ENCODE data around the gene UMAD1.
A peak's percentile ranks its signal among the peaks of the same experiment; 100 is the strongest.

UMAD1 gene

DNA sequence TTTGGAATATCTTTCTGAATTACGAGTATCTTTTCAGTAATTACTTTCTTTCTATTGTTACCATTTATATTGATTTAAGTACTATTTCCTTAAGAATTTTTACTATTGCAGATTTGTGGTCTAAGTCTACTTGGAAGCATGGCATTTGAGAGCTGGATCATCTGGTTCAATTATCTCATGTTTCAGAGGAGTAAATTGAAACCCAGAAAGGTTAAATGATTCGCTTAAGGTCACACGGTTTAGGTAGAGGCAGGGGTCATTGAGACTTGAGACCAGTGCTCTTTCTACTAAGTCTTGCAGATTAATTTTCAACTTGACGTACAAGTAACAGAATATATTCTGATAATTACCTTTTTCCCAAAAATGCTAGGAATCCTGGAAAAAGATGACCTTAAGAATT, 218.9 kb downstream of the UMAD1 start:
- no peaks in the 10 kb centered on the region for H3K4me1 ChIP-seq (ENCODE audit: control insufficient read depth, insufficient read depth, low read depth, low read length)
- no peak overlapping the region for H3K27ac ChIP-seq (ENCODE audit: low read length, poor library complexity, severe bottlenecking)
- no peak overlapping the region for H4K91ac ChIP-seq (ENCODE audit: low read length)
- H2BK120ac ChIP-seq (ENCODE audit: low read depth, low read length), result no peak overlapping the region
- H3K4ac ChIP-seq (ENCODE audit: low read depth in 1 of 2, low read length in 2 of 2), result no peak overlapping the region
- no peak overlapping the region for H3K18ac ChIP-seq (ENCODE audit: low read depth in 1 of 2, low read length in 2 of 2)
- H2BK15ac ChIP-seq (ENCODE audit: low read depth, poor library complexity, severe bottlenecking), result no peak overlapping the region
- no peak overlapping the region for H3K14ac ChIP-seq (ENCODE audit: low read length in 2 of 2)
- peaks cover 13% of the 10 kb centered on the region for H3K9me3 ChIP-seq (ENCODE audit: control insufficient read depth, low read length)
- H3K4me2 ChIP-seq (ENCODE audit: low read length, poor library complexity, severe bottlenecking), result no peak overlapping the region
- H3K27me3 ChIP-seq (ENCODE audit: control insufficient read depth in 1 of 2, insufficient read depth in 1 of 2, low read length in 2 of 2), result no peaks in the 10 kb centered on the region
- H3K23ac ChIP-seq (ENCODE audit: low read length in 2 of 2), result no peak overlapping the region
- H2BK5ac ChIP-seq (ENCODE audit: low read depth, low read length, poor library complexity, severe bottlenecking), result no peak overlapping the region
- H2AK5ac ChIP-seq (ENCODE audit: low read length, severe bottlenecking), result no peak overlapping the region
- no peak overlapping the region for H3K4me3 ChIP-seq (ENCODE audit: insufficient read depth in 1 of 2, low read depth in 1 of 2, low read length in 2 of 2)
- no peak overlapping the region for H4K8ac ChIP-seq (ENCODE audit: low read length)
- H3K9ac ChIP-seq (ENCODE audit: low read length), result no peak overlapping the region
- DNase-seq, result no peak
- H3K79me1 ChIP-seq (replicated peaks; ENCODE audit: low read length, poor library complexity, severe bottlenecking), result peaks cover 3% of the 10 kb centered on the region
- no peak overlapping the region for H2BK12ac ChIP-seq (ENCODE audit: low read length in 2 of 2)
- no peak overlapping the region for H2AFZ ChIP-seq (ENCODE audit: low read depth, low read length)
- peaks cover 0 to 3% of the 10 kb centered on the region in 2 experiments for H3K36me3 ChIP-seq (ENCODE audit: control insufficient read depth in 1 of 2, insufficient read depth in 2 of 2, low read depth in 1 of 2, low read length in 2 of 2)
- 88% methylated on average over 2 of the region's 4 CpGs for WGBS

DNA sequence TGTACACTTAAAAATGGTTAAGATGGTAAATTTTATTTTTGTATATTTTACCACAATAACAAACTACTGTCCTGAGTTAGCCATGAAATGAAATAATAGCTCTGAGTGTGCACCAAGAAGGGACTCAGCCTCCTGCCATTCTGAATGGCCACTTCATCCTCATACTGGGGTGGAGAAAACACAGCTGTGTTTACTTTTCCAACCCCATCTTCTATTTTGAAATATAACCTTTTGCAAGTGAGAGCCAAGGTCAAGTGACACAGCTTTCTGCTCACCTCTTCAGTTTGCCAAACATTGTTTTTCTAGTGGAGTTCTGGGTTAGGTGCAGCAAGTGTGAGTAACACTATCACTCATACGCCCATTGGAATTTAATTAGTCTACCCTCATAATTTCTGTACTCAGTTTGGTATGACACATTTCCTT, 220.7 kb downstream of the UMAD1 start:
- Histone ChIP-seq H4K8ac (ENCODE audit: low read length) (no peak overlapping the region), H2BK120ac (ENCODE audit: low read depth, low read length) (no peak overlapping the region), H3K27ac (ENCODE audit: low read length, poor library complexity, severe bottlenecking) (peak overlapping the region; percentile 57), H3K79me1 (replicated peaks; ENCODE audit: low read length, poor library complexity, severe bottlenecking) (peaks cover 9% of the 10 kb centered on the region), H3K23ac (ENCODE audit: low read length in 2 of 2) (no peak overlapping the region), H3K4ac (ENCODE audit: low read depth in 1 of 2, low read length in 2 of 2) (no peak overlapping the region), H3K9me3 (ENCODE audit: control insufficient read depth, low read length) (no peaks in the 10 kb centered on the region), H3K18ac (ENCODE audit: low read depth in 1 of 2, low read length in 2 of 2) (no peak overlapping the region), H3K36me3 (ENCODE audit: control insufficient read depth in 1 of 2, insufficient read depth in 2 of 2, low read depth in 1 of 2, low read length in 2 of 2) (no peaks in the 10 kb centered on the region), H2AK5ac (ENCODE audit: low read length, severe bottlenecking) (no peak overlapping the region), H3K4me3 (ENCODE audit: insufficient read depth in 1 of 2, low read depth in 1 of 2, low read length in 2 of 2) (no peak overlapping the region), H3K4me2 (ENCODE audit: low read length, poor library complexity, severe bottlenecking) (peak overlapping the region; percentile 43), H3K14ac (ENCODE audit: low read length in 2 of 2) (no peak overlapping the region), H3K4me1 (ENCODE audit: control insufficient read depth, insufficient read depth, low read depth, low read length) (no peaks in the 10 kb centered on the region), H2BK5ac (ENCODE audit: low read depth, low read length, poor library complexity, severe bottlenecking) (no peak overlapping the region), H2BK12ac (ENCODE audit: low read length in 2 of 2) (no peak overlapping the region), H2AFZ (ENCODE audit: low read depth, low read length) (no peak overlapping the region), H3K27me3 (ENCODE audit: control insufficient read depth in 1 of 2, insufficient read depth in 1 of 2, low read length in 2 of 2) (no peaks in the 10 kb centered on the region), H4K91ac (ENCODE audit: low read length) (no peak overlapping the region), H2BK15ac (ENCODE audit: low read depth, poor library complexity, severe bottlenecking) (no peak overlapping the region), H3K9ac (ENCODE audit: low read length) (no peak overlapping the region)
- no CpG with 5 or more reads among the region's 1 CpG for WGBS
- peak; percentile 52 for DNase-seq

- no peak overlapping the region for H3K4me3 ChIP-seq (ENCODE audit: insufficient read depth in 1 of 2, low read depth in 1 of 2, low read length in 2 of 2)
- H3K9ac ChIP-seq (ENCODE audit: low read length), result no peak overlapping the region
- no peak overlapping the region for H3K14ac ChIP-seq (ENCODE audit: low read length in 2 of 2)
- H3K27me3 ChIP-seq (ENCODE audit: control insufficient read depth in 1 of 2, insufficient read depth in 1 of 2, low read length in 2 of 2), result no peaks in the 10 kb centered on the region
- no peaks in the 10 kb centered on the region for H3K36me3 ChIP-seq (ENCODE audit: control insufficient read depth in 1 of 2, insufficient read depth in 2 of 2, low read depth in 1 of 2, low read length in 2 of 2)
- no peak overlapping the region for H2BK5ac ChIP-seq (ENCODE audit: low read depth, low read length, poor library complexity, severe bottlenecking)
- no peak overlapping the region for H4K91ac ChIP-seq (ENCODE audit: low read length)
- H2AK5ac ChIP-seq (ENCODE audit: low read length, severe bottlenecking), result no peak overlapping the region
- WGBS, result 50% methylated on average over 2 of the region's 2 CpGs
- no peak overlapping the region for H2BK15ac ChIP-seq (ENCODE audit: low read depth, poor library complexity, severe bottlenecking)
- H2BK120ac ChIP-seq (ENCODE audit: low read depth, low read length), result no peak overlapping the region
- peaks cover 9% of the 10 kb centered on the region for H3K79me1 ChIP-seq (replicated peaks; ENCODE audit: low read length, poor library complexity, severe bottlenecking)
- no peak overlapping the region for H4K8ac ChIP-seq (ENCODE audit: low read length)
- no peak overlapping the region for H2AFZ ChIP-seq (ENCODE audit: low read depth, low read length)
- no peaks in the 10 kb centered on the region for H3K9me3 ChIP-seq (ENCODE audit: control insufficient read depth, low read length)
- no peak for DNase-seq
- no peak overlapping the region for H3K23ac ChIP-seq (ENCODE audit: low read length in 2 of 2)
- H3K4me1 ChIP-seq (ENCODE audit: control insufficient read depth, insufficient read depth, low read depth, low read length), result no peaks in the 10 kb centered on the region
- no peak overlapping the region for H2BK12ac ChIP-seq (ENCODE audit: low read length in 2 of 2)
- peak overlapping the region; percentile 41 for H3K27ac ChIP-seq (ENCODE audit: low read length, poor library complexity, severe bottlenecking)
- no peak overlapping the region for H3K4me2 ChIP-seq (ENCODE audit: low read length, poor library complexity, severe bottlenecking)
- H3K4ac ChIP-seq (ENCODE audit: low read depth in 1 of 2, low read length in 2 of 2), result no peak overlapping the region
- no peak overlapping the region for H3K18ac ChIP-seq (ENCODE audit: low read depth in 1 of 2, low read length in 2 of 2)
These were observed 221.8 kb downstream of the UMAD1 start for GRCh38 chr7:7862393-7862792.

- WGBS, result 76% methylated on average over 6 of the region's 10 CpGs
- H3K9ac ChIP-seq (ENCODE audit: low read length), result no peak overlapping the region
- H4K91ac ChIP-seq (ENCODE audit: low read length), result no peak overlapping the region
- no peaks in the 10 kb centered on the region for H3K9me3 ChIP-seq (ENCODE audit: control insufficient read depth, low read length)
- H4K8ac ChIP-seq (ENCODE audit: low read length), result peak overlapping the region; percentile 20
- no peak overlapping the region for H3K4me2 ChIP-seq (ENCODE audit: low read length, poor library complexity, severe bottlenecking)
- no peak overlapping the region for H2BK5ac ChIP-seq (ENCODE audit: low read depth, low read length, poor library complexity, severe bottlenecking)
- DNase-seq, result no peak
- H3K27me3 ChIP-seq (ENCODE audit: control insufficient read depth in 1 of 2, insufficient read depth in 1 of 2, low read length in 2 of 2), result no peaks in the 10 kb centered on the region
- no peak overlapping the region for H3K27ac ChIP-seq (ENCODE audit: low read length, poor library complexity, severe bottlenecking)
- no peak overlapping the region for H2AFZ ChIP-seq (ENCODE audit: low read depth, low read length)
- peaks cover 8% of the 10 kb centered on the region for H3K79me1 ChIP-seq (replicated peaks; ENCODE audit: low read length, poor library complexity, severe bottlenecking)
- H3K18ac ChIP-seq (ENCODE audit: low read depth in 1 of 2, low read length in 2 of 2), result no peak overlapping the region
- H2BK15ac ChIP-seq (ENCODE audit: low read depth, poor library complexity, severe bottlenecking), result no peak overlapping the region
- H3K36me3 ChIP-seq (ENCODE audit: control insufficient read depth in 1 of 2, insufficient read depth in 2 of 2, low read depth in 1 of 2, low read length in 2 of 2), result no peaks in the 10 kb centered on the region
- H3K4ac ChIP-seq (ENCODE audit: low read depth in 1 of 2, low read length in 2 of 2), result no peak overlapping the region
- H2AK5ac ChIP-seq (ENCODE audit: low read length, severe bottlenecking), result no peak overlapping the region
- no peak overlapping the region for H3K14ac ChIP-seq (ENCODE audit: low read length in 2 of 2)
- no peak overlapping the region for H3K4me3 ChIP-seq (ENCODE audit: insufficient read depth in 1 of 2, low read depth in 1 of 2, low read length in 2 of 2)
- H3K23ac ChIP-seq (ENCODE audit: low read length in 2 of 2), result no peak overlapping the region
- H2BK120ac ChIP-seq (ENCODE audit: low read depth, low read length), result no peak overlapping the region
- H2BK12ac ChIP-seq (ENCODE audit: low read length in 2 of 2), result no peak overlapping the region
- H3K4me1 ChIP-seq (ENCODE audit: control insufficient read depth, insufficient read depth, low read depth, low read length), result no peaks in the 10 kb centered on the region
These were observed 227.5 kb downstream of the UMAD1 start for GRCh38 chr7:7867846-7868571.

All from mesenchymal stem cell (in vitro differentiated cells and primary cell).